ENCODE measurements around the gene MYCL.

The MYCL gene

GRCh38 chr1:39850606-39851216, 51.0 kb downstream of the MYCL start:
- Histone ChIP-seq H3K27ac (no peak overlapping the region), H3K4me3 (no peak overlapping the region)
- intact Hi-C loops (cut with DNase I; ENCODE audit: low total_unique reads), result no loop called here

GRCh38 chr1:39849203-39849602, 52.5 kb downstream of the MYCL start:
- H3K4me3 ChIP-seq, result no peak overlapping the region
- no peaks in the 10 kb centered on the region for H3K9me3 ChIP-seq
- TF ChIP-seq CTCF (IDR thresholded peaks at IDR 0.05), result no peak
- H3K36me3 ChIP-seq, result peaks cover 24 to 28% (median 26%) of the 10 kb centered on the region in 3 donors
- no peaks in the 10 kb centered on the region for H3K27me3 ChIP-seq
- DNase-seq, result no peak
- no peak overlapping the region for H3K27ac ChIP-seq
- intact Hi-C loops (cut with DNase I; ENCODE audit: low total_unique reads), result no loop called here
- peaks cover 0 to 8% (median 3%) of the 10 kb centered on the region in 4 donors for H3K4me1 ChIP-seq

More at GRCh38 chr1:39850606-39851216, 51.0 kb downstream of the MYCL start:
- H3K27me3 ChIP-seq, result no peaks in the 10 kb centered on the region
- no peak for DNase-seq
- peaks cover 0 to 4% (median under 1%) of the 10 kb centered on the region in 4 donors for H3K4me1 ChIP-seq
- TF ChIP-seq CTCF (IDR thresholded peaks at IDR 0.05), result no peak
- H3K36me3 ChIP-seq, result peaks cover 24 to 29% (median 25%) of the 10 kb centered on the region in 3 donors
- H3K9me3 ChIP-seq, result no peaks in the 10 kb centered on the region

- Histone ChIP-seq H3K27me3 (no peaks in the 10 kb centered on the region), H3K36me3 (peaks cover 30 to 41% (median 36%) of the 10 kb centered on the region in 3 donors), H3K9me3 (no peaks in the 10 kb centered on the region), H3K4me3 (no peak overlapping the region), H3K4me1 (peaks cover 0 to 8% (median 3%) of the 10 kb centered on the region in 4 donors), H3K27ac (no peak overlapping the region)
- intact Hi-C loops (cut with DNase I; ENCODE audit: low total_unique reads), result no loop called here
- no peak for DNase-seq
- no peak for TF ChIP-seq CTCF (IDR thresholded peaks at IDR 0.05)
Observed at GRCh38 chr1:39847940-39848339, 53.8 kb downstream of the MYCL start.

GRCh38 chr1:39846796-39847195, 54.9 kb downstream of the MYCL start:
- H3K9me3 ChIP-seq, result no peaks in the 10 kb centered on the region
- H3K4me1 ChIP-seq, result peaks cover 0 to 8% (median 3%) of the 10 kb centered on the region in 4 donors
- H3K4me3 ChIP-seq, result no peak overlapping the region
- peaks cover 40 to 53% (median 47%) of the 10 kb centered on the region in 3 donors for H3K36me3 ChIP-seq
- intact Hi-C loops (cut with DNase I; ENCODE audit: low total_unique reads), result no loop called here
- H3K27me3 ChIP-seq, result no peaks in the 10 kb centered on the region
- no peak for TF ChIP-seq CTCF (IDR thresholded peaks at IDR 0.05)
- no peak overlapping the region for H3K27ac ChIP-seq
- no peak for DNase-seq

- intact Hi-C loops (cut with DNase I; ENCODE audit: low total_unique reads), result no loop called here
- no peaks in the 10 kb centered on the region for H3K9me3 ChIP-seq
- H3K4me3 ChIP-seq, result no peak overlapping the region
- DNase-seq, result peak; percentile 75 to 84
- H3K27me3 ChIP-seq, result no peaks in the 10 kb centered on the region
- peaks cover 46 to 62% (median 56%) of the 10 kb centered on the region in 3 donors for H3K36me3 ChIP-seq
- H3K27ac ChIP-seq, result no peak overlapping the region
- H3K4me1 ChIP-seq, result peaks cover 0 to 8% (median 3%) of the 10 kb centered on the region in 4 donors
- TF ChIP-seq CTCF (IDR thresholded peaks at IDR 0.05), result no peak
Observed at GRCh38 chr1:39845569-39846566, 55.8 kb downstream of the MYCL start.

Data from tibial artery (tissue), 4 donors.